ACC112 (cell line): ENCODE measurements around the gene GRM7.

Experiments
- H2AFZ ChIP-seq: fragments of 200-600 bp; sonication (generic); one replicate; pipeline ENCODE4 v1.6.0; 2017; ENCODE audit warnings: antibody characterized with exemption, low read length; ENCODE audit not compliant: unreplicated experiment
- H3K27ac ChIP-seq: fragments of 200-600 bp; sonication (generic); 2 replicates; pipeline ENCODE4 v1.5.1; 2014; ENCODE audit warnings: low read depth, mild to moderate bottlenecking, antibody characterized with exemption, low read length, moderate library complexity
- H3K27me3 ChIP-seq: fragments of 200-600 bp; sonication (generic); 2 replicates; pipeline ENCODE4 v1.6.1; 2014; ENCODE audit warnings: mild to moderate bottlenecking, antibody characterized with exemption, low read length, moderate library complexity, mixed read lengths; ENCODE audit not compliant: insufficient read depth
- H3K36me3 ChIP-seq: fragments of 200-600 bp; sonication (generic); 2 replicates; pipeline ENCODE4 v1.6.1; 2016; ENCODE audit warnings: mild to moderate bottlenecking, antibody characterized with exemption, low read length, moderate library complexity, mixed read lengths; ENCODE audit not compliant: insufficient read depth
- H3K4me1 ChIP-seq: fragments of 200-600 bp; sonication (generic); one replicate; pipeline ENCODE4 v1.6.1; 2016; ENCODE audit warnings: low read length, mixed read lengths; ENCODE audit not compliant: insufficient read depth, unreplicated experiment, control insufficient read depth
- H3K4me3 ChIP-seq: fragments of 200-600 bp; sonication (generic); 2 replicates; pipeline ENCODE4 v1.5.1; 2014; ENCODE audit warnings: mild to moderate bottlenecking, low read depth, low read length
- H3K79me2 ChIP-seq: fragments of 200-600 bp; sonication (generic); one replicate; pipeline ENCODE4 v1.6.0; 2016; ENCODE audit warnings: low read length; ENCODE audit not compliant: control insufficient read depth, unreplicated experiment, insufficient read depth

The GRM7 gene

GRCh38 chr3:7693976-7694375 is 833.1 kb downstream of the GRM7 start:
- Histone ChIP-seq H3K36me3 (no peaks in the 10 kb centered on the region), H2AFZ (no peak overlapping the region), H3K4me3 (no peak overlapping the region), H3K79me2 (no peaks in the 10 kb centered on the region), H3K27ac (no peak overlapping the region), H3K27me3 (no peaks in the 10 kb centered on the region), H3K4me1 (no peaks in the 10 kb centered on the region)

GRCh38 chr3:7695049-7695448 is 834.1 kb downstream of the GRM7 start:
- H3K36me3 ChIP-seq = no peaks in the 10 kb centered on the region
- H3K27me3 ChIP-seq = 0 out of 2 replicates have a peak, but pooled peaks cover 4% of the 10 kb centered on the region
- no peak overlapping the region for H3K27ac ChIP-seq
- H2AFZ ChIP-seq = no peak overlapping the region
- no peaks in the 10 kb centered on the region for H3K4me1 ChIP-seq
- H3K79me2 ChIP-seq = no peaks in the 10 kb centered on the region
- H3K4me3 ChIP-seq = no peak overlapping the region

GRCh38 chr3:7696320-7696719 is 835.4 kb downstream of the GRM7 start:
- no peaks in the 10 kb centered on the region for H3K79me2 ChIP-seq
- 0 out of 2 replicates have a peak, but pooled peaks cover 5% of the 10 kb centered on the region for H3K27me3 ChIP-seq
- no peaks in the 10 kb centered on the region for H3K4me1 ChIP-seq
- no peak overlapping the region for H3K27ac ChIP-seq
- no peak overlapping the region for H2AFZ ChIP-seq
- no peak overlapping the region for H3K4me3 ChIP-seq
- no peaks in the 10 kb centered on the region for H3K36me3 ChIP-seq

- Histone ChIP-seq H3K36me3 (no peaks in the 10 kb centered on the region), H3K4me3 (no peak overlapping the region), H3K27me3 (0 out of 2 replicates have a peak, but pooled peaks cover 5% of the 10 kb centered on the region), H3K4me1 (no peaks in the 10 kb centered on the region), H3K79me2 (no peaks in the 10 kb centered on the region), H2AFZ (no peak overlapping the region), H3K27ac (no peak overlapping the region)
These were observed 836.6 kb downstream of the GRM7 start for GRCh38 chr3:7697548-7697947.

GRCh38 chr3:7700539-7700938 is 839.6 kb downstream of the GRM7 start:
- Histone ChIP-seq H2AFZ (no peak overlapping the region), H3K4me3 (no peak overlapping the region), H3K79me2 (no peaks in the 10 kb centered on the region)

GRCh38 chr3:7700977-7701376 is 840.1 kb downstream of the GRM7 start:
- H3K4me3 ChIP-seq = no peak overlapping the region
- no peak overlapping the region for H3K27ac ChIP-seq
- 0 out of 2 replicates have a peak, but pooled peaks cover 5% of the 10 kb centered on the region for H3K27me3 ChIP-seq
- no peaks in the 10 kb centered on the region for H3K36me3 ChIP-seq
- H2AFZ ChIP-seq = no peak overlapping the region
- no peaks in the 10 kb centered on the region for H3K79me2 ChIP-seq
- H3K4me1 ChIP-seq = no peaks in the 10 kb centered on the region

More at GRCh38 chr3:7700539-7700938, 839.6 kb downstream of the GRM7 start:
- Histone ChIP-seq H3K27me3 (0 out of 2 replicates have a peak, but pooled peaks cover 5% of the 10 kb centered on the region), H3K36me3 (no peaks in the 10 kb centered on the region), H3K4me1 (no peaks in the 10 kb centered on the region), H3K27ac (no peak overlapping the region)

GRCh38 chr3:7707187-7707586 is 846.3 kb downstream of the GRM7 start:
- Histone ChIP-seq H3K4me3 (no peak overlapping the region), H3K27me3 (no peaks in the 10 kb centered on the region), H2AFZ (peak overlapping the region; percentile 22), H3K36me3 (no peaks in the 10 kb centered on the region), H3K79me2 (no peaks in the 10 kb centered on the region), H3K4me1 (peaks cover 8% of the 10 kb centered on the region), H3K27ac (no peak overlapping the region)

GRCh38 chr3:7709376-7710082 is 848.6 kb downstream of the GRM7 start:
- no peaks in the 10 kb centered on the region for H3K79me2 ChIP-seq
- H3K27me3 ChIP-seq = no peaks in the 10 kb centered on the region
- no peak overlapping the region for H3K27ac ChIP-seq
- no peak overlapping the region for H3K4me3 ChIP-seq
- no peaks in the 10 kb centered on the region for H3K36me3 ChIP-seq
- H3K4me1 ChIP-seq = peaks cover 8% of the 10 kb centered on the region
- H2AFZ ChIP-seq = no peak overlapping the region

- no peak overlapping the region for H3K4me3 ChIP-seq
- H3K4me1 ChIP-seq = peaks cover 8% of the 10 kb centered on the region
- H3K79me2 ChIP-seq = no peaks in the 10 kb centered on the region
- H3K27me3 ChIP-seq = no peaks in the 10 kb centered on the region
- H3K36me3 ChIP-seq = no peaks in the 10 kb centered on the region
- H3K27ac ChIP-seq = no peak overlapping the region
- H2AFZ ChIP-seq = no peak overlapping the region
These were observed 849.4 kb downstream of the GRM7 start for GRCh38 chr3:7710284-7710683.

GRCh38 chr3:7713724-7714123 is 852.8 kb downstream of the GRM7 start:
- no peaks in the 10 kb centered on the region for H3K27me3 ChIP-seq
- H3K4me1 ChIP-seq = no peaks in the 10 kb centered on the region
- no peaks in the 10 kb centered on the region for H3K36me3 ChIP-seq
- H3K4me3 ChIP-seq = no peak overlapping the region
- no peak overlapping the region for H3K27ac ChIP-seq
- no peaks in the 10 kb centered on the region for H3K79me2 ChIP-seq
- H2AFZ ChIP-seq = no peak overlapping the region

GRCh38 chr3:7720649-7721297 is 859.9 kb downstream of the GRM7 start:
- H3K4me3 ChIP-seq = no peak overlapping the region
- H3K79me2 ChIP-seq = no peaks in the 10 kb centered on the region
- H3K27ac ChIP-seq = no peak overlapping the region
- H3K36me3 ChIP-seq = no peaks in the 10 kb centered on the region
- no peaks in the 10 kb centered on the region for H3K27me3 ChIP-seq
- H2AFZ ChIP-seq = no peak overlapping the region
- no peaks in the 10 kb centered on the region for H3K4me1 ChIP-seq
